HEK293T (cell line): ENCODE results near the gene TADA3.
"Not testable (repeated sequence)": the region's sequence is repeated elsewhere in the genome, so short reads cannot be mapped to it uniquely, and the experiment has no call there.

Experiments
- CTCF ChIA-PET: fragments of 350-600 bp; formaldehyde crosslinking; extraction: SDS; loops from one replicate; lab custom pipeline; 2021; ENCODE audit warnings: antibody characterized with exemption, inconsistent platforms; lab: Yijun Ruan, JAX
- POLR2A ChIA-PET: fragments of 350-600 bp; formaldehyde crosslinking; extraction: SDS; loops from one replicate; lab custom pipeline; 2020; ENCODE audit warnings: antibody characterized with exemption, inconsistent platforms; lab: Yijun Ruan, JAX
- DNase-seq: peaks from one replicate; pipeline ENCODE4 v3.0.0; 2012; ENCODE audit warnings: mixed read lengths; ENCODE audit errors: extremely low spot score
- ARNT ChIP-seq: fragments of 450-650 bp; IDR thresholded peaks from 2 replicates; pipeline ENCODE4 v1.6.1; 2017; ENCODE audit warnings: mild to moderate bottlenecking
- BHLHE40 ChIP-seq: fragments of 450-650 bp; IDR thresholded peaks from 2 replicates; pipeline ENCODE4 v1.6.1; 2016; ENCODE audit warnings: mild to moderate bottlenecking, moderate library complexity, borderline replicate concordance
- CTBP1 ChIP-seq: fragments of 450-650 bp; IDR thresholded peaks from 2 replicates; pipeline ENCODE4 v1.6.1; 2016; ENCODE audit warnings: borderline replicate concordance
- FOXA1 ChIP-seq: fragments of 450-650 bp; IDR thresholded peaks from 2 replicates; pipeline ENCODE4 v1.6.1; 2016; ENCODE audit warnings: mild to moderate bottlenecking
- FOXK2 ChIP-seq: fragments of 450-650 bp; IDR thresholded peaks from 2 replicates; pipeline ENCODE4 v1.6.1; 2016; ENCODE audit warnings: mild to moderate bottlenecking
- FOXM1 ChIP-seq: fragments of 450-650 bp; IDR thresholded peaks from 2 replicates; pipeline ENCODE4 v1.6.1; 2017; ENCODE audit warnings: mild to moderate bottlenecking, borderline replicate concordance
- HDGF ChIP-seq: fragments of 450-650 bp; IDR thresholded peaks from 2 replicates; pipeline ENCODE4 v1.6.1; 2017; ENCODE audit warnings: antibody characterized with exemption, borderline replicate concordance
- L3MBTL2 ChIP-seq: fragments of 450-650 bp; conservative IDR thresholded peaks from 2 replicates; pipeline ENCODE4 v1.6.1; 2016; ENCODE audit warnings: mild to moderate bottlenecking
- LEF1 ChIP-seq: fragments of 450-650 bp; IDR thresholded peaks from 2 replicates; pipeline ENCODE4 v1.6.1; 2017; ENCODE audit warnings: mild to moderate bottlenecking, borderline replicate concordance
- NFRKB ChIP-seq: fragments of 450-650 bp; IDR thresholded peaks from 2 replicates; pipeline ENCODE4 v1.6.1; 2016; ENCODE audit warnings: mild to moderate bottlenecking, moderate library complexity
- PKNOX1 ChIP-seq: fragments of 450-650 bp; IDR thresholded peaks from 2 replicates; pipeline ENCODE4 v1.6.1; 2016
- SP1 ChIP-seq: fragments of 450-650 bp; IDR thresholded peaks from 2 replicates; pipeline ENCODE4 v1.6.1; 2017
- SUZ12 ChIP-seq: fragments of 450-650 bp; IDR thresholded peaks from 2 replicates; pipeline ENCODE4 v1.6.1; 2016; ENCODE audit warnings: mild to moderate bottlenecking
- TARDBP ChIP-seq: fragments of 450-650 bp; IDR thresholded peaks from 2 replicates; pipeline ENCODE4 v1.6.1; 2016
- ZNF384 ChIP-seq: fragments of 450-650 bp; IDR thresholded peaks from 2 replicates; pipeline ENCODE4 v1.6.1; 2016

The TADA3 gene

GRCh38 chr3:9779075-9779593, 13.1 kb downstream of the TADA3 start:
- POLR2A ChIA-PET: interaction anchor here (1.4 kb wide), 1 partner anchor 10 kb away, joined by 4 read pairs; the partner anchor contains the start of gene CAMK1
- CTCF ChIA-PET: no interaction called here
- no peak for DNase-seq

GRCh38 chr3:9778143-9779074, 13.9 kb downstream of the TADA3 start:
- ChIA-PET CTCF (no interaction called here), POLR2A (interaction anchor here (1.4 kb wide), 1 partner anchor 9 kb away, joined by 4 read pairs; the partner anchor contains the start of gene CAMK1)
- no peak for TF ChIP-seq TARDBP
- no peak for TF ChIP-seq SUZ12
- no peak for TF ChIP-seq BHLHE40
- TF ChIP-seq LEF1: no peak
- no peak for DNase-seq

More at GRCh38 chr3:9779075-9779593, 13.1 kb downstream of the TADA3 start:
- TF ChIP-seq PKNOX1 (no peak), SUZ12 (no peak), HDGF (no peak), FOXA1 (no peak), NFRKB (no peak)

GRCh38 chr3:9777694-9778021, 14.6 kb downstream of the TADA3 start:
- ChIA-PET POLR2A (no interaction called here), CTCF (no interaction called here)
- TF ChIP-seq SUZ12: no peak
- no peak for TF ChIP-seq L3MBTL2
- no peak for TF ChIP-seq ARNT
- TF ChIP-seq FOXM1: no peak
- no peak for DNase-seq

- POLR2A ChIA-PET: no interaction called here
- DNase-seq: no peak
- CTCF ChIA-PET: no interaction called here
- TF ChIP-seq TARDBP (no peak), BHLHE40 (no peak), ZNF384 (no peak), NFRKB (no peak), CTBP1 (no peak), LEF1 (no peak), HDGF (no peak), FOXK2 (no peak)
Observed at GRCh38 chr3:9776896-9777693, 15.2 kb downstream of the TADA3 start.

- 0 out of 2 replicates have a peak, but pooled peaks have one; percentile 24 for TF ChIP-seq ZNF384
- POLR2A ChIA-PET: interaction anchor here (0.8 to 1.6 kb wide), 2 partner anchors 17 to 19 kb away, joined by 3 to 7 read pairs; no protein-coding TSS in a partner anchor
- DNase-seq, CTCF ChIA-PET: not testable (repeated sequence)
Observed at GRCh38 chr3:9771007-9771406, 21.3 kb downstream of the TADA3 start.

- POLR2A ChIA-PET: interaction anchor here (0.6 to 2.3 kb wide), 8 partner anchors 8 to 261 kb away, joined by 3 to 10 read pairs (median 4); partner anchors contain the start of genes ARPC4, BRPF1 and TADA3
- no peak for DNase-seq
- CTCF ChIA-PET: no interaction called here
- TF ChIP-seq SUZ12: no peak
- no peak for TF ChIP-seq FOXK2
- TF ChIP-seq ARNT: no peak
- no peak for TF ChIP-seq ZNF384
- TF ChIP-seq TARDBP: no peak
- TF ChIP-seq LEF1: no peak
- no peak for TF ChIP-seq BHLHE40
- no peak for TF ChIP-seq L3MBTL2
- TF ChIP-seq CTBP1: no peak
- no peak for TF ChIP-seq NFRKB
- TF ChIP-seq FOXA1: no peak
- TF ChIP-seq FOXM1: no peak
- no peak for TF ChIP-seq HDGF
- no peak for TF ChIP-seq SP1
Observed at GRCh38 chr3:9770276-9770812, 21.9 kb downstream of the TADA3 start.

GRCh38 chr3:9769426-9770275, 22.6 kb downstream of the TADA3 start, which contains the start of gene CAMK1:
Gene CAMK1 (minus strand): TSS chr3:9769947. CDS start chr3:9767749, 2,198 bp downstream.
- POLR2A ChIA-PET: interaction anchor here (0.6 to 2.3 kb wide), 10 partner anchors 9 to 260 kb away, joined by 3 to 10 read pairs (median 4); partner anchors contain the start of genes ARPC4, BRPF1 and TADA3
- TF ChIP-seq PKNOX1: no peak
- CTCF ChIA-PET: no interaction called here
- DNase-seq: peak; percentile 88
